HCT116 (cell line): ENCODE data around the gene SPP2. TPM values are rescaled to one million over a fixed set of nuclear protein-coding genes. Genes with fewer than 3 reads are reported as not detected.

Source experiments
- ATAC-seq: fragments of 200-7000 bp; cut with Tn5 transposase; 2 replicates; pipeline ENCODE4 v1.9.1; 2020; ENCODE audit warnings: mild to moderate bottlenecking, moderate library complexity
- BruUV-seq: library from RNA; stranded (reverse); fragments of 400-500 nt; replicated peaks from 2 replicates; lab custom pipeline; 2021; lab: Mats Ljungman, UMichigan
- CTCF ChIA-PET: fragments of 300-600 bp; sonication (Branson Sonifier 250); formaldehyde crosslinking; loops from one replicate; lab custom pipeline; 2021; ENCODE audit warnings: antibody characterized with exemption; lab: Charles Lee
- POLR2A ChIA-PET: fragments of 300-600, 350-600 bp; sonication (Branson Sonifier 250); formaldehyde crosslinking; loops from one replicate; lab custom pipeline; 2021; ENCODE audit warnings: antibody characterized with exemption; lab: Charles Lee
- RAD21 ChIA-PET, 2 experiments: fragments of 300-600 bp; sonication (Branson Sonifier 250); formaldehyde crosslinking; loops; one replicate each; lab custom pipeline; 2023; ENCODE audit warnings: low total read pairs in 2 of 2; ENCODE audit not compliant: uncharacterized antibody in 2 of 2, unreplicated experiment in 2 of 2, low non-redundant PET in 1 of 2; lab: Charles Lee
- DNase-seq: peaks from one replicate; pipeline ENCODE4 v3.0.0-alpha.2; 2010; ENCODE audit warnings: low read depth, low spot score
- H2AFZ ChIP-seq: fragments of 200-600 bp; shearing (Covaris generic), sonication (generic); 2 replicates; pipeline ENCODE4 v1.6.1; 2017; ENCODE audit warnings: low read depth, mixed run types, mixed read lengths, antibody characterized with exemption, low read length; ENCODE audit not compliant: poor library complexity, severe bottlenecking
- H3K27ac ChIP-seq: 2 replicates; pipeline ENCODE4 v1.5.1; 2012; ENCODE audit warnings: low read depth, low read length
- H3K27me3 ChIP-seq: fragments of 200-600 bp; sonication (generic); 2 replicates; pipeline ENCODE4 v1.6.1; 2016; ENCODE audit warnings: mixed run types, low read length, mixed read lengths; ENCODE audit not compliant: insufficient read depth
- H3K36me3 ChIP-seq, 2 experiments: fragments of 200-500 bp in 1 of 2; fragments of 200-600 bp in 1 of 2; sonication (Bioruptor generic) in 1 of 2; sonication (generic) in 1 of 2; 2 replicates each; pipeline versions ENCODE4 v1.5.1 to v1.6.1; 2014 to 2016; ENCODE audit warnings: low read length in 2 of 2, inconsistent platforms in 1 of 2, mixed read lengths in 1 of 2, mixed run types in 1 of 2; ENCODE audit not compliant: insufficient read depth in 2 of 2, control insufficient read depth in 1 of 2
- H3K4me1 ChIP-seq, 2 experiments: fragments of 200-600 bp in 1 of 2; sonication (generic) in 1 of 2; 2 replicates each; pipeline versions ENCODE4 v1.5.1 to v1.6.1; 2012 to 2017; ENCODE audit warnings: low read length in 2 of 2, inconsistent platforms in 1 of 2, mild to moderate bottlenecking in 1 of 2, mixed read lengths in 1 of 2, mixed run types in 1 of 2, moderate library complexity in 1 of 2; ENCODE audit not compliant: insufficient read depth in 2 of 2, control insufficient read depth in 1 of 2
- H3K4me2 ChIP-seq: fragments of 200-600 bp; sonication (generic); 2 replicates; pipeline ENCODE4 v1.6.1; 2017; ENCODE audit warnings: mixed run types, low read length, mixed read lengths
- H3K4me3 ChIP-seq, 2 experiments: fragments of 200-600 bp in 1 of 2; sonication (generic) in 1 of 2; replicated peaks in 1 of 2; 2 replicates each; pipeline ENCODE4 v1.5.1; 2011 to 2016; ENCODE audit warnings: low read length in 2 of 2, control low read depth in 1 of 2, low read depth in 1 of 2, mild to moderate bottlenecking in 1 of 2, mixed read lengths in 1 of 2, mixed run types in 1 of 2
- H3K79me2 ChIP-seq: fragments of 200-600 bp; sonication (generic); 2 replicates; pipeline ENCODE4 v1.6.1; 2017; ENCODE audit warnings: mild to moderate bottlenecking, mixed run types, low read length, moderate library complexity, mixed read lengths; ENCODE audit not compliant: insufficient read depth
- H3K9ac ChIP-seq: fragments of 200-600 bp; sonication (generic); 2 replicates; pipeline ENCODE4 v1.6.1; 2016; ENCODE audit warnings: low read length, mixed read lengths
- H3K9me2 ChIP-seq: fragments of 200-600 bp; sonication (generic), shearing (Covaris generic); 2 replicates; pipeline ENCODE4 v1.6.1; 2017; ENCODE audit warnings: mixed run types, mild to moderate bottlenecking, moderate library complexity; ENCODE audit not compliant: insufficient read depth
- H3K9me3 ChIP-seq, 2 experiments: fragments of 200-500 bp in 1 of 2; fragments of 200-600 bp in 1 of 2; sonication (Bioruptor generic) in 1 of 2; sonication (generic) in 1 of 2; 2 replicates each; pipeline ENCODE4 v1.6.1; 2014 to 2017; ENCODE audit warnings: low read length in 2 of 2, mixed read lengths in 2 of 2, inconsistent platforms in 1 of 2, low read depth in 1 of 2, mild to moderate bottlenecking in 1 of 2, mixed run types in 1 of 2, moderate library complexity in 1 of 2; ENCODE audit not compliant: control insufficient read depth in 1 of 2, insufficient read depth in 1 of 2
- H4K20me1 ChIP-seq: fragments of 200-600 bp; sonication (generic), shearing (Covaris generic); 2 replicates; pipeline ENCODE4 v1.6.1; 2017; ENCODE audit warnings: mixed run types, mild to moderate bottlenecking, moderate library complexity; ENCODE audit not compliant: insufficient read depth
- ATF3 ChIP-seq: IDR thresholded peaks from 2 replicates; pipeline ENCODE4 v1.6.1; 2012
- CBX3 ChIP-seq: IDR thresholded peaks from 2 replicates; pipeline ENCODE4 v1.6.1; 2012; ENCODE audit warnings: low read depth
- CEBPB ChIP-seq: IDR thresholded peaks from 2 replicates; pipeline ENCODE4 v1.6.1; 2012; ENCODE audit warnings: low read depth
- CTCF ChIP-seq, 3 experiments: fragments of 200-600 bp in 1 of 3; sonication (generic) in 1 of 3; IDR thresholded peaks in 2 of 3; conservative IDR thresholded peaks in 1 of 3; 2 replicates each; pipeline ENCODE4 v1.5.1; 2012 to 2017; ENCODE audit warnings: low read depth in 2 of 3, low read length in 2 of 3, antibody characterized with exemption in 1 of 3, borderline replicate concordance in 1 of 3, control low read depth in 1 of 3, mild to moderate bottlenecking in 1 of 3, mixed read lengths in 1 of 3, mixed run types in 1 of 3, moderate library complexity in 1 of 3; ENCODE audit not compliant: insufficient read depth in 1 of 3
- ELF1 ChIP-seq: IDR thresholded peaks from 2 replicates; pipeline ENCODE4 v1.6.1; 2012; ENCODE audit warnings: low read depth, borderline replicate concordance
- EZH2 ChIP-seq: fragments of 200-600 bp; sonication (generic); IDR thresholded peaks from 2 replicates; pipeline ENCODE4 v1.6.1; 2017; ENCODE audit warnings: antibody characterized with exemption, mixed run types
- EZH2phosphoT487 ChIP-seq: fragments of 200-600 bp; IDR thresholded peaks from 2 replicates; pipeline ENCODE4 v1.6.1; 2018; ENCODE audit warnings: antibody characterized with exemption, borderline replicate concordance
- FOSL1 ChIP-seq: IDR thresholded peaks from 2 replicates; pipeline ENCODE4 v1.6.1; 2012; ENCODE audit warnings: low read depth
- JUND ChIP-seq: IDR thresholded peaks from 2 replicates; pipeline ENCODE4 v1.6.1; 2012
- MAX ChIP-seq: IDR thresholded peaks from 2 replicates; pipeline ENCODE4 v1.6.1; 2012
- POLR2A ChIP-seq: IDR thresholded peaks from 2 replicates; pipeline ENCODE4 v1.7.0; 2011; ENCODE audit warnings: borderline replicate concordance; ENCODE audit not compliant: insufficient read depth, insufficient read length; ENCODE audit errors: extremely low read depth
- RAD21 ChIP-seq: IDR thresholded peaks from 2 replicates; pipeline ENCODE4 v1.6.1; 2012; ENCODE audit warnings: low read depth, mild to moderate bottlenecking
- SIN3A ChIP-seq: IDR thresholded peaks from 2 replicates; pipeline ENCODE4 v1.6.1; 2012; ENCODE audit warnings: low read depth
- SRF ChIP-seq: IDR thresholded peaks from 2 replicates; pipeline ENCODE4 v1.6.1; 2012; ENCODE audit warnings: low read depth
- TCF7L2 ChIP-seq: IDR thresholded peaks from 2 replicates; pipeline ENCODE4 v1.7.0; 2011; ENCODE audit warnings: borderline replicate concordance, inconsistent platforms; ENCODE audit not compliant: insufficient read depth, insufficient read length; ENCODE audit errors: extremely low read depth
- YY1 ChIP-seq: IDR thresholded peaks from 2 replicates; pipeline ENCODE4 v1.6.1; 2011; ENCODE audit warnings: low read length, low read depth, moderate library complexity, mild to moderate bottlenecking; ENCODE audit not compliant: insufficient replicate concordance; ENCODE audit errors: extremely low read depth
- ZFX ChIP-seq: fragments of 450-650 bp; IDR thresholded peaks from 2 replicates; pipeline ENCODE4 v1.6.1; 2017
- ZNF274 ChIP-seq: fragments of 200-500 bp; sonication (Bioruptor generic); IDR thresholded peaks from 2 replicates; pipeline ENCODE4 v1.6.1; 2014; ENCODE audit warnings: mild to moderate bottlenecking, low read depth, low read length, inconsistent platforms
- intact Hi-C: fragments of 100-400 bp; cut with micrococcal nuclease; formaldehyde crosslinking; loops from 2 replicates; pipeline ENCODE4 v1.10.0; 2022
- total RNA-seq: library from RNA; stranded (reverse); gene quantifications from one replicate; pipeline ENCODE4 v1.2.1, GENCODE V29; 2021; ENCODE audit not compliant: unreplicated experiment
- TF ChIP-seq, protein P1 (sequence below): IDR thresholded peaks from 2 replicates; pipeline ENCODE4 v1.6.1; 2011; ENCODE audit warnings: mild to moderate bottlenecking, low read length, moderate library complexity; ENCODE audit not compliant: insufficient replicate concordance; ENCODE audit errors: extremely low read depth
- TF ChIP-seq, protein P2 (sequence below): IDR thresholded peaks from 2 replicates; pipeline ENCODE4 v1.6.1; 2012; ENCODE audit warnings: low read depth

Gene SPP2
- total RNA-seq, 1 experiment from 2014 or later: not detected

GRCh38 chr2:234061624-234062257, 11.2 kb downstream of the SPP2 start:
- intact Hi-C loops: no loop called here

More at GRCh38 chr2:234061624-234062257, 11.2 kb downstream of the SPP2 start:
- ATAC-seq (no peak), DNase-seq (no peak)
- BruUV-seq: no TSS peak
- TF ChIP-seq POLR2A (no peak), TCF7L2 (no peak), CTCF (IDR thresholded peaks at IDR 0.05 in 2 of 3, conservative IDR thresholded peaks at IDR 0.05 in 1 of 3; ENCODE audit: borderline replicate concordance in 1 of 3, insufficient read depth in 1 of 3, low read depth in 2 of 3, low read length in 2 of 3) (no peak), JUND (no peak), CBX3 (no peak), SIN3A (no peak), EZH2 (no peak), MAX (no peak), EZH2phosphoT487 (no peak), ELF1 (no peak), ZNF274 (no peak), CEBPB (no peak), RAD21 (no peak), SRF (no peak), YY1 (no peak), FOSL1 (no peak), ATF3 (no peak), ZFX (no peak)
- TF ChIP-seq, protein P1, sequence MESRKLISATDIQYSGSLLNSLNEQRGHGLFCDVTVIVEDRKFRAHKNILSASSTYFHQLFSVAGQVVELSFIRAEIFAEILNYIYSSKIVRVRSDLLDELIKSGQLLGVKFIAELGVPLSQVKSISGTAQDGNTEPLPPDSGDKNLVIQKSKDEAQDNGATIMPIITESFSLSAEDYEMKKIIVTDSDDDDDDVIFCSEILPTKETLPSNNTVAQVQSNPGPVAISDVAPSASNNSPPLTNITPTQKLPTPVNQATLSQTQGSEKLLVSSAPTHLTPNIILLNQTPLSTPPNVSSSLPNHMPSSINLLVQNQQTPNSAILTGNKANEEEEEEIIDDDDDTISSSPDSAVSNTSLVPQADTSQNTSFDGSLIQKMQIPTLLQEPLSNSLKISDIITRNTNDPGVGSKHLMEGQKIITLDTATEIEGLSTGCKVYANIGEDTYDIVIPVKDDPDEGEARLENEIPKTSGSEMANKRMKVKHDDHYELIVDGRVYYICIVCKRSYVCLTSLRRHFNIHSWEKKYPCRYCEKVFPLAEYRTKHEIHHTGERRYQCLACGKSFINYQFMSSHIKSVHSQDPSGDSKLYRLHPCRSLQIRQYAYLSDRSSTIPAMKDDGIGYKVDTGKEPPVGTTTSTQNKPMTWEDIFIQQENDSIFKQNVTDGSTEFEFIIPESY: no peak
- TF ChIP-seq, protein P2, sequence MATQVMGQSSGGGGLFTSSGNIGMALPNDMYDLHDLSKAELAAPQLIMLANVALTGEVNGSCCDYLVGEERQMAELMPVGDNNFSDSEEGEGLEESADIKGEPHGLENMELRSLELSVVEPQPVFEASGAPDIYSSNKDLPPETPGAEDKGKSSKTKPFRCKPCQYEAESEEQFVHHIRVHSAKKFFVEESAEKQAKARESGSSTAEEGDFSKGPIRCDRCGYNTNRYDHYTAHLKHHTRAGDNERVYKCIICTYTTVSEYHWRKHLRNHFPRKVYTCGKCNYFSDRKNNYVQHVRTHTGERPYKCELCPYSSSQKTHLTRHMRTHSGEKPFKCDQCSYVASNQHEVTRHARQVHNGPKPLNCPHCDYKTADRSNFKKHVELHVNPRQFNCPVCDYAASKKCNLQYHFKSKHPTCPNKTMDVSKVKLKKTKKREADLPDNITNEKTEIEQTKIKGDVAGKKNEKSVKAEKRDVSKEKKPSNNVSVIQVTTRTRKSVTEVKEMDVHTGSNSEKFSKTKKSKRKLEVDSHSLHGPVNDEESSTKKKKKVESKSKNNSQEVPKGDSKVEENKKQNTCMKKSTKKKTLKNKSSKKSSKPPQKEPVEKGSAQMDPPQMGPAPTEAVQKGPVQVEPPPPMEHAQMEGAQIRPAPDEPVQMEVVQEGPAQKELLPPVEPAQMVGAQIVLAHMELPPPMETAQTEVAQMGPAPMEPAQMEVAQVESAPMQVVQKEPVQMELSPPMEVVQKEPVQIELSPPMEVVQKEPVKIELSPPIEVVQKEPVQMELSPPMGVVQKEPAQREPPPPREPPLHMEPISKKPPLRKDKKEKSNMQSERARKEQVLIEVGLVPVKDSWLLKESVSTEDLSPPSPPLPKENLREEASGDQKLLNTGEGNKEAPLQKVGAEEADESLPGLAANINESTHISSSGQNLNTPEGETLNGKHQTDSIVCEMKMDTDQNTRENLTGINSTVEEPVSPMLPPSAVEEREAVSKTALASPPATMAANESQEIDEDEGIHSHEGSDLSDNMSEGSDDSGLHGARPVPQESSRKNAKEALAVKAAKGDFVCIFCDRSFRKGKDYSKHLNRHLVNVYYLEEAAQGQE: no peak
- H3K4me3 ChIP-seq: no peak overlapping the region
- H3K9ac ChIP-seq: no peak overlapping the region
- H3K36me3 ChIP-seq: no peaks in the 10 kb centered on the region
- H3K79me2 ChIP-seq: no peaks in the 10 kb centered on the region
- no peaks in the 10 kb centered on the region for H3K9me2 ChIP-seq
- H3K4me1 ChIP-seq: no peaks in the 10 kb centered on the region
- no peak overlapping the region for H3K27ac ChIP-seq
- 0 out of 2 replicates have a peak, but pooled peaks cover 3% of the 10 kb centered on the region for H3K27me3 ChIP-seq
- H4K20me1 ChIP-seq: no peaks in the 10 kb centered on the region
- CTCF ChIA-PET: no interaction called here
- no peaks in the 10 kb centered on the region for H3K9me3 ChIP-seq
- H2AFZ ChIP-seq: no peak overlapping the region
- RAD21 ChIA-PET: no interaction called here
- no peak overlapping the region for H3K4me2 ChIP-seq
- POLR2A ChIA-PET: no interaction called here
